Fibroblast of mammary gland (primary cell): ENCODE results near the gene USP16.
"Not testable (repeated sequence)": the region's sequence is repeated elsewhere in the genome, so short reads cannot be mapped to it uniquely, and the experiment has no call there.

ENCODE experiments used
- DNase-seq: peaks from one replicate; pipeline ENCODE4 v3.0.0-alpha.2; 2010; ENCODE audit warnings: low read depth
- H3K4me3 ChIP-seq: 2 replicates; pipeline ENCODE4 v1.5.1; 2011; ENCODE audit warnings: low read depth, mild to moderate bottlenecking, low read length, moderate library complexity; ENCODE audit not compliant: control insufficient read depth
- CTCF ChIP-seq: conservative IDR thresholded peaks from 2 replicates; pipeline ENCODE4 v1.5.1; 2011; ENCODE audit warnings: low read depth, low read length, inconsistent platforms; ENCODE audit not compliant: control insufficient read depth, insufficient read depth

Gene USP16

GRCh38 chr21:29024474-29025327, at the start of gene USP16:
Gene USP16 (plus strand): TSS chr21:29024668. CDS start chr21:29027914, 3,246 bp downstream.
- TF ChIP-seq CTCF = peak; percentile 3
- H3K4me3 ChIP-seq = peak within 1 kb of the TSS; percentile 78
- peak; percentile 99 for DNase-seq

DNA sequence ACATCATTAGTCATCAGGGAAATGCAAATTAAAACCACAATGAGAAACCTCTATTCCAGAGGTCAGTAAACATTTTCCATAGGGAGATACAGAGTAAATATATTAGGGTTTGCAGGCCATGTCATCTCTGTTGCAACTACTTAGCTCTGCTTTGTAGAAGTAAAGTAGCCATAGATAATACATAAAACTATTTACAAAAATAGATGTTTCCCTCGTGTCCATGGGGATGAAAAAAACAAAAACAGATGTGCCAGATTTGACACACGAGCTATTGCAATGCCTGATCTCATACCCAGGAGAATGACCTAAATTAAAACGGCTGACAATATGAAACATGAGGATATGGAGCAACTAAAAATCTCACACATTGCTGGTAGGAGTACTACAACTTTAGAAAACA, 49.1 kb upstream of the USP16 start:
- no peak overlapping the region for H3K4me3 ChIP-seq
- peak; percentile 89 for DNase-seq
- no peak for TF ChIP-seq CTCF

GRCh38 chr21:28979092-28979491, 45.4 kb upstream of the USP16 start:
- no peak for TF ChIP-seq CTCF
- no peak overlapping the region for H3K4me3 ChIP-seq
- no peak for DNase-seq

DNA sequence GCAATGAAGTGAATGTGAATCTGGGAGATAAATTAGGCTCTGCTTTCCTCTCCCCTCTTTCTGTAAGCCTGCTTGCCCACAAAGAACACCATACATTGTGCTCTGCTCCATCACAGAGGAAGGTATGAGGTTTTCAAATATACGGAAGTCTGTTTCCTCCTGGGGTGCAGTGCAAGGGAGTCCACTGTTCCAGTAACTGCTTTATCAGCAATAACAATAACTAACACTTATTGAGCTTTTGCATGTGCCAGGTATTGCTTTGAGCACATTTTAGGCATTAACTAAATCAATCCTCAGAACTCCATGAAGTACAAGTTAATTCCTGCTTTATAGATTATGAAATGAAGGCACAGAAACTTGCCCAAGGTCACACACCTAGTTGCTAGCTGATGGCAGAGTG, 41.8 kb upstream of the USP16 start:
- no peak overlapping the region for H3K4me3 ChIP-seq
- DNase-seq = no peak
- TF ChIP-seq CTCF = no peak

DNA sequence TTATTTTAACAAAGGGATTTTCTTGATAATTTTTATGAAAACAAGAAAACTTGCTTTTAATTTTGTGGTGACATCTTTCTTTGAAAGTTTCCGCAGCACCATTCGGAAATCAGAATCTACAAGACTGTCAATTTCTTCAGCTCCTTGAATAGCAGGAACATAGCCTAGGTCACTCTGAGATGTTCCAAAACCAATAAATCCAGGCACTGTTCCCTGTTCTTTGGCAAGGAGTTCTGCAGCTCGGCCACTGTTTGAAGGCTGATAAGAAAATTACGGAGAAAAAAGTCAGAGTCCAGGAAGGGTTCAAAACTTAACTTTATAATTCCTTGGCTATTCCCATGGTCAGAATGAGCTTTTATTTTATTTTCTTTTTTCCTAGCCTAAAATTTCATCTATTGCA, 37.8 kb upstream of the USP16 start:
- H3K4me3 ChIP-seq = no peak overlapping the region
- TF ChIP-seq CTCF = no peak
- DNase-seq = no peak

- peak; percentile 82 for DNase-seq
- not testable (repeated sequence) for H3K4me3 ChIP-seq
These were observed 36.3 kb upstream of the USP16 start for GRCh38 chr21:28988146-28988545.

- H3K4me3 ChIP-seq = peak overlapping the region; percentile 84
- no peak for DNase-seq
- no peak for TF ChIP-seq CTCF
These were observed 32.5 kb upstream of the USP16 start for GRCh38 chr21:28991861-28992525.
